Suppressor macrophage treated with lipopolysaccharide for 4 hours (primary cell): ENCODE measurements around the gene GPC6.

ENCODE experiments used
- DNase-seq: peaks from one replicate; pipeline ENCODE4 v3.0.0-alpha.2; 2020

GPC6 gene

GRCh38 chr13:93758575-93758974 lies 532.0 kb downstream of the GPC6 start:
- DNase-seq: no peak

- no peak for DNase-seq
Measured at GRCh38 chr13:93762708-93763426, 536.3 kb downstream of the GPC6 start.

GRCh38 chr13:93765062-93765461 lies 538.5 kb downstream of the GPC6 start:
- no peak for DNase-seq

- DNase-seq: no peak
Measured at GRCh38 chr13:93765811-93766210, 539.2 kb downstream of the GPC6 start.

DNA sequence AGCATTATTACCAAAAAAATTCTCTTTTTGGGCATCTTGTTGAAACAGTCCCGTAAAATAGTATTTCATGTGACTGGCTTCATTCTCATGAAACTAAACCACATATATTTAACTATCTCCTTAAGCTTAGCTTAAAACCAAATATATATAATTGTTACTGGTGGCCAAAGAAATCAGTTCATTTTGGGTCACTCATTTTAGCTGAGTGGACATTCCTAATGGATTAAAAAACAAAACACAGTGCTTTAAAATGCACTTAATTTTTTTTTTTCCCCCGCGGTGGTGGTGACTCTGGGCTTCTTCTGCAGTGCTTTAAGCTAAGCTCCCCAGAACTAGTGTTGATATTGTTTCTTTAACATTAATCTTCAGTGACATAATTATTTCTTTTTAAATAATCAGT lies 540.1 kb downstream of the GPC6 start:
- DNase-seq: no peak

- no peak for DNase-seq
Measured at GRCh38 chr13:93767180-93767916, 540.7 kb downstream of the GPC6 start.

- no peak for DNase-seq
Measured at GRCh38 chr13:93767917-93768409, 541.4 kb downstream of the GPC6 start.

GRCh38 chr13:93769101-93769500 lies 542.5 kb downstream of the GPC6 start:
- no peak for DNase-seq

DNA sequence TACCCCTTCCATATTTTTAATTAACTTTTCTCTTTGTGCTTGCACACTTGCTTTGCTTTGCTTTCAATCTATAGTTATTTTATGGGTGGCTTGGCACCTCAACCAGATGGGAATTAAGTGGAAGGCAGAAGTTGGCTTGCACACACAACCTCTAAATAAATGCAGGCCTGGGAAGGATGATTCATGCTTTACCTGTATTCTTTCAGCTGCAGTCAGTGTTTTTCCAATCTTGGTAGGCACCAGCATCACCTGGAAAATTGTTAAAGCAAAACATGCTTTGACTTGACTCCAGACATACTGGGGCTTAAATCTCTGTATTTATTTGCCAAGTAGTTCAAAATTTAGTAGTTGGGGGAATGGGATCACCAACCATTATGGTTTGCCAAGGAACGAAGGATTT lies 543.0 kb downstream of the GPC6 start:
- DNase-seq: no peak

DNA sequence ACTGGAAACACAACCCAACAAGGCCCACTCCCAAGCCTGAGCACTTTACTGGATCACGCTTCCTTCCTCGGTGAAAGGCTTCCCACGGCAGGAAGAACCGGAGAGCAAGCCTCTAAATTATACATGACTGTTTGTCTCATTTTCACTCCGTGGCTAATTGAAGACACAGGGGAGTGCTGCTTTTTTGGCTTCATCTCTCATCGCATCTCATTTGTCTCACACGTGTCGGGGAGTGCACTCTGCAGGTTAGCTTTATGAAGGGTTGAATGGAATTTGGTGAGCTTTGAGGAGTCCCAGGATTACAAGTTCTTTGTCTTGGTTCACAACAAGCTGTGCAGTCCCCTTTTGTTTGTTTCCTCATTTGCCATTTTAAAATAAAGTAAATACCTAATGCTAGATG lies 544.6 kb downstream of the GPC6 start:
- no peak for DNase-seq

DNA sequence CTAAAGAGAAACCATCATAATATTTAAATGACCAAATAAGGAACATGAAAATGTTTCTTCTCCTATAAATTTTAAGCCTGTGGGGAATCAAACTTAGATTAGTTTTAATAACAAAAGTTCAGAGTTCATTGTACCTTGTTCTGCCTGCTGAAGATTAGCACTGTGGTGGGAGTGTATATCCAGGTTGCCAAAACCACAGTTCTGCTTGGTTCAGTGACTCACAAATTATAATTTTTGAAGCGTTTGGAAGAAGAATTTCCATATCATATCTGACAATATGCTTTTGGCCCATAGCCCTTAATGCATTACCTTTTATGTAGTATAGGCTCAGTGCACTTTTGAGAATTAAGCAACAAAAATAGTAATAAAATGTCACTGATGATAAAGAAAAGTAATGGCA lies 545.2 kb downstream of the GPC6 start:
- no peak for DNase-seq

GRCh38 chr13:93774506-93774905 lies 547.9 kb downstream of the GPC6 start:
- DNase-seq: no peak

DNA sequence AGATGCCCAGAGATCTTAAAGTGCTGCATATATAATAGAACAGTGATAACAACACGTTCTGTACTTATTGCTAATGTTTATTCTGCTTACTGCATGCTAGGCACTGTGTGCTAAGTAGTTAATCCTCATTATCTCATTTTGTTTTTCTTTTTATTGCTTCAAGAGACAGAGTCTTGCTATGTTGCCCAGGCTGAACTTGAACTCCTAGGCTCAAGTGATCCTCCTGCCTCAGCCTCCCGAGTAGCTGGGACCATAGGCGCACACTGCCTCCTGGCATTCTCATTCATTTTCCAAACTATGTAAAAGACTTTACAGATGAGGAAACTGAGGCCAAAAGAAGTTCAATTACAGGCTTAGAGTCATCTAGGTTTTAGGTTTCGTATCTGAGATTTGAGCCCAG lies 548.4 kb downstream of the GPC6 start:
- DNase-seq: no peak

DNA sequence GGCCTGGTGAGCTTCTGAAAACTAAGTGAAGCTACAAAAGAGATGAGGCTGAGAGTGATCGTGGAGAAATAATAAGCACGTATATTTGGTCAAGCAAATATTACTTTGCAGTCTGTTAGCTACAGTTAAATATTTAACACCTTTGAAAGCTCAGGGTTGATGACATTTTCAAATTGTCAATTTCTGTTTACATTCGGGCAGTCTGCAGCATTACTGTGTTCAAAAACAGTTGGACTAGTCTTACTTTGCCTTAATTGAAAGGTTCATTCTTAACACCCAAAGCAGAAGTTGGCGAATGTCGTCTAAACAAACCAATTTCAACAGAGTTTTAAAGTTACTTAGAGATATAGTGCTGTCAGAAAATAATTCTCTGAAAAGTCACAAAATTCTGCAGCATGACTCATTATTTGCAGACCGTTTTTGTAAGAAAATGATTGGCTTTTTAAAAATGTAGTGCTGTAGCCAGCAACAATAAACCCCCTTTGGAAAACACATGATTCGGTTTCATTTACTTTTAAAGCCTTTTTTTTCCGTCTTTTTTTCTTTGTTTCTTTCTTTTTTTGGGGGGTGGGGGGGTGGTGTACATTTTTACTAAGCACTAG lies 549.0 kb downstream of the GPC6 start:
- no peak for DNase-seq

- no peak for DNase-seq
Measured at GRCh38 chr13:93776936-93777335, 550.3 kb downstream of the GPC6 start.

GRCh38 chr13:93777504-93777903 lies 550.9 kb downstream of the GPC6 start:
- DNase-seq: no peak

DNA sequence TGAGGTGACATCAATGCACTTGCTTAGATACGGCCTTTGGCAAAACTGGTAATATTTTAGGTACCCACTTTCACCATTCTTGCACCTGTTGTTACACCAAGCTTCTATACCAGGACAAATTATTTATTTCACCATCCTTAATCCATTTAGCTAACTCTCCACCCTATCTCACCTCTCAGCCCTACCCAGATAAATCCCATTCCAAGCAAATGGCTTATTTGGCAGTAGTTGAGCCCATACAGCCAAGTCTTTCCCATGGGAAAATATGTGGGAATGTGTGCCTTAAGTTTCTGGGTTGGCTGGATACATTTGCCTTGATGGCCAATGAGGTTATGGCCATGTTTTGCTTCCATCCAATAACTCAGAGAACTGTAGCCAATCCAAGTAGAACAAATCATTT lies 551.9 kb downstream of the GPC6 start:
- no peak for DNase-seq

DNA sequence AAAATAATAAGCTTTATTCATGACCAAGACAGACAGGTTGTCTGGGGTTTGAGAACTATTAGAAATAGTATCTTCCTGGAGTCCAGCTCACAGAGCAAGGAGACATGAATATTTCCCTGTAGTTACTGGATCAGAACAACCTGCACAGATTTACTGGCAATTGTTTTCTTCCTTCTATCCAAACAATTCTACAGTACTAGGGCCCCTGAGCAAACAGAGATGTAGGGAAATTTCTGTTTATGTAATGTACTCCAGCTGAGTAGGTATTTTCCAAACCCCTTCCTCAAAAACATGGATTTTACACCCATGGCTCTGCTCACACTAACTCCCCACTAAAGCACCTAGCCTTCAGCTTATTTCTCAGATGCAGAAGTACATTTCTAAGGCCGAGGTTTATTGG lies 557.6 kb downstream of the GPC6 start:
- no peak for DNase-seq

DNA sequence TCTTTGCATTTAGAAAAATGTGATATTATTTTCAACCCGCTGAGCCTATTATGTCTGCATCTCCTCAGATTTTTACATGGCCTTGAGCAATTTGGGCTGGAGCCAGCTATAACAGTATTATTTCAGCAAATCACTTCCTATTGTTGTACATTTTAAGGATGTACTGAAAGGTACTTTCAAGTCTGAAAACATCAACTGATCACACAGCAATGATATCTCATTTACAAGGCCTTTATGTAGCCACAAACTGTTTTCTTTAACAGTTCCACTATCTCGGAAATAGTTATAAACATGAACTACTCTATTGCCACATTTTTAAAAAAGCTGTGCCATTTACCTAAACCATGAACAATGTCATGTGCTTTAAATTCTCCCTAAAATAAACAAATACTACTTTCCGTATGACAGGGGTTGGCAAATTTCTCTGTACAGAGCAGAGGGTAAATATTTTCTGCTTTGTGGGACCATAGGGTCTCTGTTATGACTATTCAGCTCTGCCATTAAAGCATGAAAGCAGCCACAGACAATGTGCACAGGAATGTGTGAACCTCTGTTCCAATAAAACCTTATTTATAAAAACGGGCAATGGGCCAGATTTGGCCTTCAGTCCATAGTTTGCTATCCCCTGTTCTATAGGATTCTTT lies 560.4 kb downstream of the GPC6 start:
- DNase-seq: no peak

- DNase-seq: no peak
Measured at GRCh38 chr13:93788456-93788855, 561.8 kb downstream of the GPC6 start.

GRCh38 chr13:93789058-93789457 lies 562.5 kb downstream of the GPC6 start:
- no peak for DNase-seq

DNA sequence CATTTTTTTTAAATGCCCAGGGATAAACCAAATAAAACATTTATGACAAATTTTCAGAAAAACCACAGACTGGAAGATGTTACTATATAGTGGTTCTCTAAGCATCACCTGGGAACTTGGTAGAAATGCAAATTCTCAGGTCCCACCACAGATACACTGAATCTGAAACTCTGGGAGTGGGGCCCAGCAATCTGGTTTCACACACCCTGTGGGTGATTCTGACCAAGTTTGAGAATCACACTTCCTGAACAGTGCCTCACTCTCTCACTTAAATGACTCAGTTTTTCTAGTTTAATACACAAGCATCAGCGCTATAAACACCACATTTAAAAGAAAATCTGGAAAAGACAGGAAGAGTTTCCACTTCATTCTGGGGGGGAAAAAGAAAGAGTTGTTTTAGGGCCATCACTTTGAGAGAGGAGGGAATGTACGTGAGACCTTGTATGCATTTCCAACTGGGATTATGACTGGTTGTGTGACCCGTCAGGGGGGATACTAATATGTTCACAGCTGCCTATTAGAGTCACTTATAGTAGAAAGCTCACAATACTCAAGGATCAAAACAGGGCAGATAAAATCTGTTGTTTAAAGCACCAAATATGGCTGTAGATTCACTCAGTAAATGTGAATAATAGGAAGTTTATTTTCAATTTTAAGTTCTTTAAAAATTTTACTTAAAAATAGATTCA lies 567.7 kb downstream of the GPC6 start:
- DNase-seq: no peak

DNA sequence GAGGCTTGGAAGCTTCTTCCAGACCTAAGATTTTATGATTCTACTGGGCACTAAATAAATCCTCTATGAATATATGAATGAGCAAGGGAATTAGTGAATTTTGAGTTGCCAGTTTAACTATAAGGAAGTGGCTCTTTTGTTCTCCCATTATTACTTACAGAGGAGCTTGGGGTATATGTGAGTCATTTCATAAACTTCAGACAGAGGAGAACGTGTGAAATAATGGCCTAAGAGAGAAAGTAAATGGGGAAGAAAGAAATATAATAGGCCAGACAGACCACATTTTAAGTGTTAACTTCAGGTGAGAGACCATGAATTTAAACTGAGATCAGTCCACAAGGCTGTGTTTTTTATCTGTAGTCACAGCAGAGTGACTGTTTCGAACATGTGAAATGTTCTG lies 570.9 kb downstream of the GPC6 start:
- no peak for DNase-seq
